IPS-NIHi7 (cell line): ENCODE measurements around the gene CNST.
"Not testable (repeated sequence)": the region's sequence is repeated elsewhere in the genome, so short reads cannot be mapped to it uniquely, and the experiment has no call there.

ENCODE experiments used
- DNase-seq: peaks from one replicate; pipeline ENCODE4 v3.0.0; 2012; ENCODE audit warnings: mixed read lengths; ENCODE audit errors: extremely low spot score

Gene CNST

GRCh38 chr1:246554201-246554600 is 12.1 kb upstream of the CNST start:
- no peak for DNase-seq

DNA sequence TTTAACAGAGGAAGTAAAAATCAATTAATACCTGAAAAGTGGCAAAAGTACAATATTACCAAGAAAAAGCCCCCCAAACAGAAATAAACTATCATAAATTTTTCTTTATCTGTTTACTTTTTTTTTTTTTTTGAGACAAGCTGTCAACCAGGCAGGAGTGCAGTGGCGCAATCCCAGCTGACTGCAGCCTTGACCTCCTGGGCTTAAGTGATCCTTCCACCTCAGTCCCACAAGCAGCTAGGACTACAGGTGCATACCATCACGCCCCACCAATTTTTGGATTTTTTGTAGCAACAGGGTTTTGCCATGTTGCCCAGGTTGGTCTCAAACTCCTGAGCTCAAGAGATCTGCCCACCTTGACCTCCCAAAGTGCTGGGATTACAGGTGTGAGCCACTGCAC is 8.2 kb upstream of the CNST start:
- DNase-seq: no peak

GRCh38 chr1:246559310-246559709 is 6.9 kb upstream of the CNST start:
- no peak for DNase-seq

DNA sequence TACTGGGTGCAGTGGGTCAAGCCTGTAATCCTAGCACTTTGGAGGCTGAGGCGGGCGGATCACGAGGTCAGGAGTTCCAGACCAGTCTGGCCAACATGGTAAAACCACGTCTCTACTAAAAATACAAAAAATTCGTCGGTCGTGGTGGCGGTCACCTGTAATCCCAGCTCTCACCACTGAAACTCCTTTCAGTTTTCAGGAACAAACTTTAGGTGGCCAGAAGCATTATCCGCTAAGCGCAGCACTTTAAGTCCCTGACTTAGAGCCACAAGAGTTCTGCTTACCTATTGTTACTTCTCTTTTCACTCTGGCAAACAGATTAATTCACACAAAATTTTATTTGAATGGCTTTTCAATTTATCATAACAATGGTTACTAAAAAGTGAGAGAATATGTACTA is 5.4 kb upstream of the CNST start:
- DNase-seq: not testable (repeated sequence)

DNA sequence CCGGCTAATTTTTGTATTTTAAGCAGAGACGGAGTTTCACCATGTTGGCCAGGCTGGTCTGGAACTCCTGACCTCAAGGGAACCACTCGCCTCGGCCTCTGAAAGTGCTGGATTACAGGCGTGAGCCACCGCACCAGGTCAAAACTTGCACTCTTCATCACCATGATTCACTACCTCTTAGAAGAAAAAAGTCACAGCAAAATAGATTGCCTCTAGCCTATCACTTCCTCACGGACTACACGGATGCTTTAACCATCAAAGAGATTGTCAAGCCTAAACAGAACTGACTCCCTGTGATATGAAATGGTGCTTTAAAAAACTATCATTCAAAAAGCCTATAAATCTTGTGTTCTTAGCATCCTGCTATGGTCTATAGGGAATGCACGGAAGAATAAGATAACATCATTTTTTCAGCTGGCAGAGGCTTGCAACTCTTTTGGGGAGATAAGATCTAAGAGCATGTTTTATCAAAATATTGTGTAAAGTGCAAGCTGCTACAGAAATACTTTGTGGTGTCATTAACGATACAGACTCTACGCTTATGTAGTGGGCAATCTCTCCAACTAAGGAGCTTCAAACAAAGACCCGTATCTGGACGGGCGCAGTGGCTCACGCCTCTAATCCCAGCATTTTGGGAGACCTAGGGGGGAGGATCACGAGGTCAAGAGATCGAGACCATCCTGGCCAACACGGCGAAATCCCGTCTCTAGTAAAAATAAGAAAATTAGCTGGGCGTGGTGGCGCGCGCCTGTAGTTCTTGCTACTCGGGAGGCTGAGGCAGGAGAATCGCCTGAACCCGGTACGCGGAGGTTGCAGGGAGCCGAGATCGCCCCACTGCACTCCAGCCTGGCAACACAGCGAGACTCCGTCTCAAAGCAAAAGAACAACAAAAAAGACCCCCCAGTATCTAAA is 1.2 kb upstream of the CNST start:
- DNase-seq: no peak

GRCh38 chr1:246565751-246566127 is 517 bp upstream of the CNST start:
- peak; percentile 24 for DNase-seq

DNA sequence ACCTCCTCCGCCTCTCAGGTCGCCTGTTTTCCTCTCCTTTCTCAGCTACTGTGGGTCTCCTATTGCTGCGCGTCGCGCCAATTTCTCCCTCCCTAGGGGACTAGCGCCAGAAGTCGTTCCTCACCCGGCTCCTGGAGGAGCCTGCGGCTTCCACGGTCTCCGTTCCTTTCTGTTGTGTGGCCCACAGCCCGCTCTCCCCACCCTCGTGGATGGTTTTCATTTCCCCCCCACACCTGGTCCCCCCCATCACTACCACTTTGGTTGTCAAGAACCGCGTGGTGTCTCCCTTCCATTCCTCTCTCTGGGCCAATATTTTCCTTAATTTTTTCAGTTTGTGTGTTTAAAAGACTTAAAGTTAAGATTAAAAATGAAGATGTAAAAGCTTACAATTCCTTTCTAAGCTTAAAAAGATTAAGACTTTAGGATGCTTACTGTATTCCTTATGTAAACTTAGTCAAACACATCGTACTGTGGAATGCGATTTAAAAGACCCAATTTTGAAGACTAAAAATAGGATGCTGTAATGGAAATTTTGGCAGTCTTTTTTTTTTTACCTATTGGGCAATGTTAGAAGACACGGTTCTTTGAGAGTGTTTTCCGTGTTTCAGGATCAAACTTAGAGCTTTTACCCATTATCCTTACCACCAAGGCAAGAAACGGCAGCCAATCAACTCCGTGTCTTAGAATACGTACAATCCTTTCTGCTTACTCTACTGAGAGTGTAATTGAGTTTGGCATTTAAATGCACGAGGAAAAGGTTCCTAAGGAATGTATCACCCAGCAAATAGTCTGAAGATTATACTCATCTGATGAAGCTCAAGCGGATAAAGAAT is 773 bp downstream of the CNST start:
- no peak for DNase-seq

GRCh38 chr1:246567646-246568235 is 1.5 kb downstream of the CNST start:
- no peak for DNase-seq

- DNase-seq: no peak
These were observed 3.3 kb downstream of the CNST start for GRCh38 chr1:246569248-246570238.

- DNase-seq: not testable (repeated sequence)
These were observed 5.1 kb downstream of the CNST start for GRCh38 chr1:246571309-246571708.

GRCh38 chr1:246571953-246572352 is 5.7 kb downstream of the CNST start:
- DNase-seq: no peak

- DNase-seq: no peak
These were observed 6.5 kb downstream of the CNST start for GRCh38 chr1:246572785-246573184.

DNA sequence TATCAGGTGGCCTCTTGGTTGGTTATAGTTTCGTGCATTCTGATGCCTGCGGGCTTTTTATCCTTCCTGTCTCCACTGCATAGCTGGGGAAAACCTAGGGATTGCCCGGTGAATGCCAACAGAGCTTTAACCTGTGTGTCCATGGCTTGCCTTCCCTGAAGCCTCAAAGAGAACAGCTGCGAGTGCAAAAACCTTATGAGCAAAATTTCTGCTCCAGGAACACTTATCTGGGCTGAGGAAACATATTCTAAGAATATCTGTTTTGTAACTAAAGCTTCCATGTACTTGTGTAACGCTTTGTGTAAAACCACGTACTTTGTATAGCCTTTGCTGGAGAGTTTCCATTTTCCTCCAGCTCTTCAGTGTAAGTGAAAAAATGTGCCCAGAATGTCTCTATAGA is 7.2 kb downstream of the CNST start:
- DNase-seq: no peak

DNA sequence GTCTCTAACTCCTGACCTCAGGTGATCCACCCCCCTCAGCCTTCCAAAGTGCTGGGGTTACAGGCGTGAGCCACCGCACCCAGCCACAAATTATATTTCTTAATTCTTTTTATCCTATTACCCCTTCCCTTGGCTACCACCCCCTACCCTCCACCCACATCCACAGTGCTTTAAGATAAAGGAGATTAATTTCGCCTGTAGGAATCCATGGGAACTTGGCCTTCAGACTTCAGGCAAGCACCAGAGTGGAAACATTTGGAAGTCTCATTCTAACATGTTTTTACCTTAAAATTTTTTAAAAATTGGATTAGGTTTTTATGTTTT is 10.4 kb downstream of the CNST start:
- no peak for DNase-seq

DNA sequence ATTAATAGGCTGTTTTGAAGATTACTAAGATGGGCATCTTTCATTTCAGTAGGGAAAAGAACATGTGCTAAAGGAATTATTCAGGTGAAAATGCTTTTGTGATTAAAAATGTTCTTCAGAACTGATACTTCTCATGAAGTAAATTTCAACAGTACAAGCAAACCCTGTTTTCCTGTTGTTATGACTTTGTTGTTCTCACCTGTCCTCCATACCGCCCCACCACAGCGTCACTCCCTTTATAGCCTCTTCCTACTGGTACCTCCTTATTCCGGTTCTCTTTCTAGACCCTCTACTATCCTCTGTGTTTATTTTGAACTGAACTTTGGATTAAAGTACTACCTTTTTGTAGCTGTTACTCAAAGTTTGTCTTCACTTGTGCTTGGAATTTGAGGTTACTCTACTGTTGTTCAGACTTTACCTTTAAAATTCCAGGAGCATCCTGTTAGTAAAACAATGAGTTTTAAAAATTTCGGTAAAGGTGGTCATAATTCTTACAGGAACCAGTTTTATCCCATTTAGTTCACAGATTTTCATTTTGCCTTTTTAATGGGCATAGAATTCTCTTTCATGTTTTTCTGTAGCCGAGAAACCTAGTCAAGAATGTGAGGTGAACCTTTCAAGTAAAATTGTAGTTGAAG is 10.9 kb downstream of the CNST start:
- DNase-seq: no peak

DNA sequence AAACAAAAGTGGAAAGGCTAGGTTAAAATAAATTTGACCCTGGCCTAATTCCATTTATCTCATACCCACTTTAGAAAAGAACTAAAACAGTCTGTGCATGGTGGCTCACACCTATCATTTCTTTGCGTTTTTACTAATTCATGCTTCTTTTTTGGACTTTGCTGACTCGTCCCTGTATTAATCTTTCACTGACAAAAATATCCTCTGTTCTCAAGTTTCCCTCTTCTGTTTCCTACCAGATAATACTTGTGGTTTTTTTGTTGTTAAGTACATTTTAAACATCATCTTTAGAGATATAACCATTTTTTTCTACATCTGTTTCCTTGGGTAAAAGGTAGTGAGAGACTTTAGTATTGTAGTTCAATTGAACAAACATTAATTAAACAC is 11.5 kb downstream of the CNST start:
- DNase-seq: no peak

DNA sequence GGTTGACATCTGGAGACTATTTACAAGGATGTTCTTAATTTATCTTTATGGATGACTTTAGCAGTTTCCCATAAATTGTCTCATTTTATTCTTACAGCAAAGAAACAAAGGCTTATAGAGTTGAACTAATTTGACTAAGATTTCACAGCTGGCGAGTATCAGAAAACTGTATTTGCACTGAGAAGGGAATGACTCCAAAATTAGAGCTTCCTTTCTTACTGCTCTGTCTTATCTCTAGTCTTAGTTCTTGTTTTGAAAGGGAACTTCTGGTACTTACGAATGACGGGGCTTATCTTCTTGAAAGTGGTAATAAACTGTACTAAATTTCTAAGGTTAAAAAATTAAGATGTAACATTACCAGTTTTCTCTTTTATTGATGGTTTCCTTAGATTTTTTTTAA is 13.6 kb downstream of the CNST start:
- no peak for DNase-seq

DNA sequence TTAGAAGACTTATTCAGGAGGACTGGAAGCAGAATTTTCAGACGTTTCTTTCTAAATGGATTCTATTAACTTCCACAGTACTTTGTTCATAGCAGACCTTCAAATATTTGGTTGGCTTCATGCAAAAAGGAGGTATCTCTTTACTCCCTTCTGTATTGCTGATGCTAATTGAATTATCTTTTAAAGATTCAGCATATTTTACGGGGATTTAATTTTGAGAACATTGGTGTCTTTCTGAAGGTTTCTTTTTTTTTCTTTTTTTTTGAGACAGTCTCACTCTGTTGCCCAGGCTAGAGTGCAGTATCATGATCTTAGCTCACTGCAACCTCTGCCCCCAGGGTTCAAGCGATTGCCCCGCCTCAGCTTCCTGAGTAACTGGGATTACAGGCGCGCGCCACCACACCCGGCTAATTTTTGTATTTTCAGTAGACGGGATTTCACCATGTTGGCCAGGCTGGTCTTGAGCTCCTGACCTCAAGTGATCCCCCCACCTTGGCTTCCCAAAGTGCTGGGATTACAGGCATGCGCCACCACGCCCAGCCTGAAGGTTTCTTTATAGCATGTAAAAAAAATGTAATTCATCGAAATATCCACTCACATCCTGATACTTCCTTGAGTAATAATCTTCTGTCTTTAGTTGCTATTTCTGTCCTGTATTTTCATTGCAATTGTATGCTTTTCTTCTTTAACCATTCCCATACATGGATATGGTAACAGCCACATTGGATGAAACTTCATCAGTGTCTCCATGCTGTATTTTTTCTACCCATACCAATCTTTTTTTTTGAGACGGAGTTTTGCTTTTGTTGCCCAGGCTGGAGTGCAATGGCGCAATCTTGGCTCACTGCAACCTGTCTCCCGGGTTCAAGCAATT is 14.5 kb downstream of the CNST start:
- no peak for DNase-seq

- DNase-seq: no peak
These were observed 16.2 kb downstream of the CNST start for GRCh38 chr1:246582301-246583055.
